SK-N-MC (cell line): ENCODE results near the gene MAPRE3.

ENCODE experiments used
- EZH2 ChIP-seq: fragments of 200-600 bp; sonication (generic); IDR thresholded peaks from one replicate; pipeline ENCODE4 v1.6.1; 2017; ENCODE audit warnings: antibody characterized with exemption
- POLR2AphosphoS5 ChIP-seq: IDR thresholded peaks from 2 replicates; pipeline ENCODE4 v1.6.1; 2012; ENCODE audit warnings: mild to moderate bottlenecking, low read depth, low read length, borderline replicate concordance

DNA sequence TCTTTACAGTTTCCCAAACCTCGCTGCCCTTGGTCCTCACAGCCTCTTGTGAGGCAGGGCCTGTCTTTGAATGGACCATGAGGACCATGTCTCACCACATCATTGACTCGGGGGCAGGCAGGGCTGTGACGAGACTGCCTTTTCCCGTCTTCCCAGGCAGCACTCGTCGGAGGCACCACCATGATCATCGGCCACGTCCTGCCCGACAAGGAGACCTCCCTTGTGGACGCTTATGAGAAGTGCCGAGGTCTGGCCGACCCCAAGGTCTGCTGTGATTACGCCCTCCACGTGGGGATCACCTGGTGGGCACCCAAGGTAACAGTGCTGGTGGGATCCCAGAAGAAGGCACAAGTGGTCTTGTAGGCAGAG is 45.7 kb upstream of the MAPRE3 start:
- TF ChIP-seq POLR2AphosphoS5 (no peak), EZH2 (no peak)
